Cortex of kidney (tissue), 1 donor: ENCODE measurements around the gene TFAP2A.

Experiments
- DNase-seq: peaks from one replicate; lab custom pipeline; 2025; lab: John Stamatoyannopoulos, UW

TFAP2A gene

DNA sequence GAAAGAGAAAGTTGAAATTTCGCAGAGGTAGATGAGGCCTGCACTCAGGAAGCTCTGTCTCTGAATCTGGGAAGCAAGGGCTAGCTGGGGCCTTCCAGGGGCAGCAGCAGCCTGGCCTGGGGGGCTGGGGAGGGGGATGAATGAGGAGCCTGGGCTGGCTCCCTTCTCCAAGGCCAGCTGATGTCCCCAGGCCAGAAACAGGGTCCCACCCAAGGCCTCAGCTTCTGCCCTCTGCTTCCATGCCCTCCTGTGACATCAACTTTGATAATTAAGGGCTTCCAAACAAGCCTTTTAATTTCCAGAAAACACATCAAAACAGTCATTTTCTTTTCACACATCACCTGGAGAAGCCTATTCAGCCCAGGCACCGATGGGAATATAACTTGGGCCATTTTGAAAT, 15.4 kb downstream of the TFAP2A start:
- no peak for DNase-seq

DNA sequence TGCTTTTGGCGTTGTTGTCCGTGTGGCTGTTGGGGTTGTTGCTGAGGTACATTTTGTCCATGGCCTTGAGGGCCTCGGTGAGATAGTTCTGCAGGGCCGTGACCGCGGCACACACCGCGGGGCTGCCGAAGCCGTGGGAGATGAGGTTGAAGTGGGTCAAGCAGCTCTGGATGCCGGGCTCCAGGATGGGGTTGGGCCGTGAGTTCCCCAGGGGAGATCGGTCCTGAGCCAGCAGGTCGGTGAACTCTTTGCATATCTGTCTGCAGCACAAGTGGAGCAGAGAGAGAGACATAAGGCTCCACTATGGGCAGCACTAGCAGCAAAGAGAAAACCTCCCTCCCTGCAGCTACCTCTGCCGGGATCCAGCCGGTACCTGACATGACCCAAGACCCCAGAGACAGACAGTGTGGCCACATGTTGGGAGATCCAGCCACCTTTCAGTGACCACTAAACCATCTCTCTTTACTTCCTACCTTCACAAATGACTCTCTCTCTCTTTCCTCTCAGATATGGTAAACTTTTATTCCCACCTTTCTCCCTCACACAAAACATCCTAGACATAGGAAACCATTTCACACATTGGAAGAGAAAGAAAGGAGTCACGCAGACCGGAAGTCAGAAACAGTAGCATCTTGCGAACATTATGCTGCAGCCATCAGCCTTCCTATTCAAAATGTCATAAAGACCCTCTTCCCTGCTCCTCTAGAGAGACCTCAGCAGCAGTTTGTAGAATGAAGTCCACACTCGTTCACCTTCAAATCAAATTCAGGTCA, 16.2 kb downstream of the TFAP2A start:
- DNase-seq: no peak

DNA sequence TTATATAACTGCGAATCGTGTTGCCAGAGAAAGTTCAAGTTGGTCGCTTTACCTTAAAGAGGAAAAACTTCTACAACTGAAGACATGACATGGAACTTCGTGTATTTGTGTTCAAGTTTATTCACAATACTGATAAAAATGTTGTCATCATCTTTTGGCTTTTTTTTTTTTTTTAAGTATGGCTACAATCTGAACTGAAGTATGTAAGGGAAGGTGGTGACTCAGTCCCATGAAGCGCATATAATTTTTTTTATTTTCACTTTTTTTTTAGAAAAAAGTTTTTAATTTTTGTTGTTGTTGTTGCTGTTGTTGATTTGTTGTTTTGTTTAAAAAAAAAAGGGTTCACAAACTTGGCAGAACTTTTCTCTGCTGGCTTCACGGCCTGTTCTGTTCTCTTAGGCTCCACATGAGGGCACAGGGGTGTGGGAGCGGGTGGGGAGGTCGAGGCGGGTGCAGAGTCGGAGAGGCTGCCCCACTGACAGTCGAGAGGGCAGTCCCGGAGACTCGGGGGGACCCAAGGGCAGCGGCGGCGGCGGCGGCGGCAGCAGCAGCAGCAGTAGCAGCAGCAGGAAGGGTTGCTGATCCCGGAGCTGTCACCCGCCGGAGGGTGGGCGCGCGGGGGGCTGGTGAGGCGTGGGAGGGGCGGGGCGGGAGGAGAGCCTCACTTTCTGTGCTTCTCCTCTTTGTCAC, 17.0 kb downstream of the TFAP2A start:
- DNase-seq: no peak

DNA sequence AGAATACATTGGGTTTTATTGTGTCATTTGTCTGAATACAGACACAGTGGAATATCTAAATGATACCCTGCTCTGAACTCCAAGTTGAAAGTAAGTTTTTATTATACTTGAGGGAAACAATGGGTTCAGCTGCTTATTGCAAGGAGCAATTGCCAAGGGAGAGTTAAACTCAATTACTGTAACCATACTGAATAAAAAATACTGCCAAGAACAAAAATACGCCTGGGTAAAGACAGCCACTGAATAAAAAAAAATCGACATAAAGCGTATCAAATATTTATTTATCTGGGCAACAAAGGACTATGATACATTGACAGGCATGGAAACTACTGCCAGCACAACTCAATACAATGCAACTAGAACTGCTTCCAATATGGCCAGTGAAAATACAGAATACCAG, 18.1 kb downstream of the TFAP2A start:
- DNase-seq: no peak

DNA sequence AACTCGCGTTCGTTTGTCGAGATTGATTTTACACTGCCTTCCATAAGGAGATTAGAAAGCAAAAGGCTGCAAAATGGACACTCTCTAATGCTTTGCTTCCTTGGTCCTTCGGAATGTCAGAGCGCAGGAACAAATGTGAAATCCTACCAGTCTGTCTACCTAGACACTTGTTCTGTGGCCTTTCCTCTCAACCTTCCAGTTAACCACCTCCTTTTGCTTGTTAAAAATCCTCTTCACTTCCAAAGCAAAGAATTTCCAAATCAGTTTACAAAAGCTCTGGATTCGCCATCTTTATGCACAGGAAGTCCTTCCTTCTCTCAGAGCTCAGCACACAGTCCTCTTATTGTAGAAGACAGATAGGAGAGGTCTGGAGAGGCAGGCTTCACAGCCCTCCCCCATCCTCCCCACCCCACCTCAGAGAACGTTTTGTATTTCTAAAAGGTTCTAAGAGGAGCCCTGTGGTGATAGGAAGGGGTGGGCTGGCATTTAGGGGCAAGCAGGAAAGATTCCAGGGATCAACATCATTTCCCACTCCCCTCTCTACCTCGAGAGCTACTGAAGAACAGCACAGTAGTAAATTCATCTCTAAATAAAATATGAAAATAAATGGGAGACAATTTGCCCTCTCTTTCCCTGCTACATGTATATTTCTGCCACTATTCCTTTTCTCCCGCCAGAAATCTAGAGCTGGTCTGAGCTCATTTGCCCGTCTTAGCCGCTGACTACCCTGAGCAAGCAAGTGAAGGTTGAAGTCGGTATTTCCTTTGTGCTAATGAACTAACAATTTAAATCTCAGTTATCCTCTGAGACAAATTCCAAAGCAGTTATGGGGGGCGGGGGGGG, 18.9 kb downstream of the TFAP2A start:
- no peak for DNase-seq

DNA sequence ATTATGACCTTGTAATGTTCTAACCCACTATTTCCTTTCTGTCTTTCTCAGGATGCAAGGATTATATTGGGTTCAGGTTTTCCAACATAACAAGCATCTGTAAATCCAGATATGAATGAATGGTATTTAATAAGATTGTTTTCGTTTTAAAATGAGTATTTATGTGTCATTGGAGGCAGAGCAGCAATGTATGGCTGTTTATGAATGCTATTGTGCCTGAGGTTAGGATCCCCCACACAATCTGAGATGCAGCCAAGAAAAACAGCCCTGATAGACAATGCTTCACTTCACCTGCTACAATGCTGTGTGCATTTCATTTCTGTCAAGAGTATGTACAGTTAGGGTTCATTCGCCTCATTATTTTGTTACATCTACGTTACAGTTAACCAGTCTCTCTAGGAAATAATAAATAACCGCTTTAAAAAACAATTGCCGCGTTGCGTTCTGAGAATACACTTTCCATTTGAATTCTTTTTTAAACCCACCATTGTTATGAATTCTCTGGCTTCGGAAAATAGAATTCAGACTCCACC, 19.6 kb downstream of the TFAP2A start:
- DNase-seq: no peak

DNA sequence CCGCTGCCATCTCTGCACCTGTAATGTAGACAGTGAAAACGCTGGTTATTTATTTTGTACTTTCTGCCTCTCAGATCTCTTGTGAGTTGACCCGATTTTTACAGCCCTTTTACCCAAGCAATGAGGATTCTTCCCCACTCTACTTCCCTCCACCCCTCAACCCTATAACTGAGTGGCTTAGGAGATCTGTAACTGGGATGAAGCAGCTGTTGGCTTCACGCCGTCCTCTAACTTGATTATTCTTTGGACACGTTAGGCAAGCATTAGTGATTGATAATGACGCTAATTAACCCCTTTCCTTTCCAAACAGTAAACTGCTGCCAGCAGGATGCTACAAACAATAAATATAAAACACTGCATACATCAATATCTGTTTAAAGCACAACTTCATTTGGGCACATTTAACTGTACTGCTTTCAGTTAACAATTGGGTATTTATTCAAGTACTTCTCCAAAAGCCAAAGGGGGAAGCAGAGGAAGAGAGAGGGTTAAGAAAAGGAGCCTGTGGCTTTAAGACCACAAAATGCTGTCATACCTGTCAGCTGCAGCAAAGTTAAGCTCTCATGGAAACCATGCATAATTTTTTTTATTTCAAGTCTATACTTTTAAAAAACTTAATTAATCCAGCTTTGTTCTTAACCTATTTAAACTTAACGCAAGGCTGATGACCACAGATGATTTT, 21.2 kb downstream of the TFAP2A start:
- DNase-seq: no peak

DNA sequence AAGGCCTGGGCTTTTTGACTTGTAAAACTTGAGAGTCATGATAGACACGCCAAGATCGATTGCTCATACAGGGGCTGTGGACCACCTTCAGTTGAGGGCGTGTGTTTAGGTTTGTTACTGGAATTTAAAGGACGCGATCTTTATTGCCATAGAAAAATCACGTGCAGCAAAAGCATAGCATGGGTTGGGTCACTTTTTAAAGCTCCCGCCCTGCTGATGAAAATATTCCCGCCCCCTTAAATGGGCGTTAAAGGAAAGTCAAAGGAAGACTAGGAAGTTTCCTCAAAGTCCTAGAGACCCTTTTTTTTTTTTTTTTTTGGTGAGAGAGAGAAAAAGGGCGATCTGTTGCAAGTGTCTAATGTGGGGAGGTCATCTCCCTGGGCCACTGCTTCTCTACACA, 23.1 kb downstream of the TFAP2A start:
- no peak for DNase-seq

DNA sequence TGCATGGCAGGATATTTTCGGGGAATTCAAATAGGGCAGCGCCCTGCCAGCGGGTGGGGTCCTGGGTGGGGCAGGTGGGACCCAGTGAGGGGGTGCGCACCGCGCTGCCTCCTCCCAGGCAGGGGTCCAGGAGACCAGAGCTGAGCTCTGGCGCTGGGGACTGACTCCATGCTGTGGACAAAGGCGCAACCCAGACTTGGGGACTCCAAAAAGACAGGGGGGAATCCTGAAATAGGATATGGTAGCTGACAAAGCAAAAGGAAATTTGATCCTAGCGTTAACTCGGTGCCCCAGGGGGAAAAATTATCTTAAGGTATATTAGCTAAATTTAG, 23.6 kb downstream of the TFAP2A start:
- no peak for DNase-seq

DNA sequence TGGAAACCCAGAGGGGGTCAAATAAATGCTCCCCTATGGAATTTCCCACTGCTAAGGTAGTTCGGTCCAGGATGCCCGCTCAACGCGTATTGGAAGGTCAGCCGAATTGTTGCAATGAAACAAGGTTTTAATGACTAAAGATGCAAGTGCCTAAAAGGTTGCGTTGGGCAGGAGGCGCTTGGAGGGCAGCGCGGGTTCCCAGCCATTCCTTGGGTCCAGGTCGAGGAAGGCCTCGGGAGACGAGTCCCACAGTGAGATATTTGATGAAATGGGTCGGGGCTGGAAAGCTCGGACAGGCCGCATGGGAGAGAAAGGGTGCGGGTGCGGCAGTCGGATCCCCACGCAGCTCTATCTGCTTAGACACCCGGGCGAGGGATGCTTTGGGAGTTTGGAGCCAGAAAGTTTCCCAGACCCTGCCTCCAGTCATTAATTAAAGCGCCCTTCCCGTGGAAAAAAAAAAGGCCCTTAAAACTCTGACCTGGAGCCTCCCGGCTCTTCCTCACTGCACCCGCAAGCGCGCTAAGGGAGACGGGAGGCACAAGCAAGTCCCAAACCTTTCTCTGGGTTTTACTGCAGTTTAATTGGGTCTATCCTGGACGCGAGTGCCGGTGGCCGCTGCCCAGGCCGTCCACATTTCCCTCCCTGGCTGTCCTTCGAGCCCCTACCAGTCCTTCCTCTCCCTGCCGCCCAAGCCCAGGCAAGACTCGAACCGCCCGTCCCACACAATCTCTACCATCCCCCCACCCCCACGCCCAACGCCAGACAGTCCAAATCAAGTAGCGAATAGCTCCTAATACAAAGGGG, 24.2 kb downstream of the TFAP2A start:
- no peak for DNase-seq

DNA sequence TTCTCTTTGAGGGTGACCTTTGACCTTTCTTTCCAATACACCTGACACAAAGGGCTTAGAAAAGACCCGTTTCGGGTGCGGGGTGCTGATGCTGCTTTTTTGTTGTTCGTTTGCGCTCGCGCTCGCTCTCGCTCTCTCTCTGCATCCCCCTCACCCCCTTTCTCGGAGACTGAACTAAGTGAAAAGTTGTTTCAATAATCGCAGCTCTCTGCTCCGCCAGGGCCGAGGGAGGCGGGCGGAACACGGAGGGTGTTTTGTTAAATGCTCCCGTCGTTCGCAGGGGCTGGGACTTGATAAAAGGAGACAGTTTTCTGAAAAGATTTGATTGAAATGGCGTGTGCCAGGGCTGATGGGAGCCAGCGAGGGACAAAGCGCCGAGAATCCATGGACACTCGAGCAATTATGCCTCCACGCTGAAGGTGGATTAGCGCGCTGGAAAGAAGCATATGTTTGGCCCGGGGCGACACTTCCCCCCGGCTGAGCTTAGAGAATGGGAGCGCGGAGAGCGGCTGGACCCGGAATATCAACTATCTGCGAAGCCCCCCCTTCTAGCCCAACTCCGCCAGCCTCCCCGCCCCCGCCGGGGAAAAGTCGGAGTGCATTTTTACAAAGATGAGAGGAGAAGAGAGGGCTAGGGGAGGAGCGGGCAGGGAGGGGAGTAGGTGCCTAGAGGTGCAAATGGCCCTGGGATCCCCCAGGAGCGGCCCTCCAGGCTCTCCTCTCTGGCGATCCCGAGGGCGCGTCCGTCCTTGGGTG, 25.0 kb downstream of the TFAP2A start:
- no peak for DNase-seq

DNA sequence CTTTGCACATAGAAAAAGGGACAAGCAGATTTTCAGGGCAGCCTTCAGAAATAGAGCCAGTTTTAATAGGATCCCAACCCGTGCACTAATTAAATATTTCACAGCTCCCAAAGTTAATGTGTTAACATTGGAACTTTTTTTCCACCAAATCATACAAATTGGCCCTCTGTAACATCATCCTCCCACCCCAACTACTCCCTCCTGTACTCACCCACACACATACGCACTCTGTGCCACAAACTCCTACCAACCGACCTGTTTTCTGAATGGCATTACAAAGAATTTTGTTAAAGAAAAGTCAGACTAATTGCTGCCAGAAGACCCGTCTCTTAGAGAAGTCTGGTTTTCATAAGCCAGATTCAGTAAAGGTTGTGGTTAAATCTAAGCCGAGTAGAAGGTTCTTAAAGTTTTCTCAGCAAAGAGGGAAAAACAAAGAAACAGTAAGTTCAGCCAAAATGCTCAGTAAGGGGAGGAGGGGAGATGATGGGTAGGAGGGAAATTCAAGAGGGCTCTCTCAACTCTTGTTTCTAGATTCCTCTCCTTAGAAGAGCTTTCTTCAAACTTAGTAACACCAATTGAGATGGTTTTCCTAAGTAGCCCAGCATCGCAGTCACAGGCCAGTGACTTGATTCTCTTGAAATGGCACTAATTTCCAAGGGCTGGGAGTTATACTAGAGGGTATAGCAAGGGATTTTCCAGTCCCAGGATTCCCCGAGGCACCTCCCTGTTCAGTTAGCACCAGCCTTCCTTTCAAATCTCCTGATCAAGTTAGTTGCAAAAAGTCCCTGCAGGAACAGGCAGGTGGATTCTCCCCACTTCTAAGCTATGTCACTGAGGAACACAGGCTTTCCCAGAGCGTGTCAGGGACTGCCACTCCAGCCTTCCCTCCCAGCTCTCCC, 27.9 kb downstream of the TFAP2A start:
- no peak for DNase-seq

DNA sequence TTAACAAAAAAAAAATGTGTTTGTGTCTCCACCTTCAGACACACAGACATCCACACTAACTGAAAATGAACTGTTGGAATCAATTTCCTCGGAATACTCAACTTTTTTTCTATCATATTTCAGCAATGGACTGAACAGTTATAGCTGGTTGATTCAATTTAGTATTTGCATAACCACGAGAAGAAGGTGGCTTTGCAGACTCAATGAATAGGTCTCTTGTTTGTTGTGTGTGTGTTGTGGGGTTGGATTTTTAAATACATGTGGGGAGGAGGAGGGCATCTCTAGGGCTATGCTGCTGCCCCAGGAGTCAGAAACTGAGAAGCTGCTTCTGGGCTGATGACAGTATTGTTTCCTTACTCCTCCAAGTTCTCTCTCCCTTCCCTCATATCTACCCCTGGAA, 28.7 kb downstream of the TFAP2A start:
- DNase-seq: no peak

DNA sequence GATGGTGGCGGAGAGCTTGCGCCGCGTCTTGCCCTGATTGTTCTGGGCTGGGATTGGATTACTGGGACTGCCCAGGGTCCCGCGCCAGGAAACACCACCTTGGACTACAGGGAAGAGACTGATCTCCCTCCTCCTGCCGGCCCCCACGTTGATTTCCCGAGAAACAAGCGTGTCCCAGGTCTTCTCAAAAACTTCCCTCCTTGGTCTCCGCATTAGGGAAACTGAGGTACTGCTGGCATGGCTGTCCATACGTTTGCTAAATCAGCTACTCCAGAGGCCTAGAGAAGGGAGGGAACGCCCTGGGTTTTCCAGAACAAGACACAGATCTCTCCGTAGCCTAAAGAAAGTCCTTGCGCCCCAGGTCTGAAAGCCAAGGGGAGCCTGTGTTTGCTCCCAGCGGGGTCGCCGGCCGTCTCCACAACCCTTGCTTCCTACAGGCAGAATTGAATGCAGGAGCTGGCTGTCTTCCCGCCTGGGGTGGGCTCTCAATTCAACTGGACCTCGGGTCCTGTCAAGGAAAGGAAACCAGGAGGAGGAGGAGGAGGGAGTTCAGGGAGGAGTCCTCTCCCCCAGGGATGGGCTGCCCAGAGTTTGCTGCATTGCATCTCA, 29.2 kb downstream of the TFAP2A start:
- DNase-seq: no peak

DNA sequence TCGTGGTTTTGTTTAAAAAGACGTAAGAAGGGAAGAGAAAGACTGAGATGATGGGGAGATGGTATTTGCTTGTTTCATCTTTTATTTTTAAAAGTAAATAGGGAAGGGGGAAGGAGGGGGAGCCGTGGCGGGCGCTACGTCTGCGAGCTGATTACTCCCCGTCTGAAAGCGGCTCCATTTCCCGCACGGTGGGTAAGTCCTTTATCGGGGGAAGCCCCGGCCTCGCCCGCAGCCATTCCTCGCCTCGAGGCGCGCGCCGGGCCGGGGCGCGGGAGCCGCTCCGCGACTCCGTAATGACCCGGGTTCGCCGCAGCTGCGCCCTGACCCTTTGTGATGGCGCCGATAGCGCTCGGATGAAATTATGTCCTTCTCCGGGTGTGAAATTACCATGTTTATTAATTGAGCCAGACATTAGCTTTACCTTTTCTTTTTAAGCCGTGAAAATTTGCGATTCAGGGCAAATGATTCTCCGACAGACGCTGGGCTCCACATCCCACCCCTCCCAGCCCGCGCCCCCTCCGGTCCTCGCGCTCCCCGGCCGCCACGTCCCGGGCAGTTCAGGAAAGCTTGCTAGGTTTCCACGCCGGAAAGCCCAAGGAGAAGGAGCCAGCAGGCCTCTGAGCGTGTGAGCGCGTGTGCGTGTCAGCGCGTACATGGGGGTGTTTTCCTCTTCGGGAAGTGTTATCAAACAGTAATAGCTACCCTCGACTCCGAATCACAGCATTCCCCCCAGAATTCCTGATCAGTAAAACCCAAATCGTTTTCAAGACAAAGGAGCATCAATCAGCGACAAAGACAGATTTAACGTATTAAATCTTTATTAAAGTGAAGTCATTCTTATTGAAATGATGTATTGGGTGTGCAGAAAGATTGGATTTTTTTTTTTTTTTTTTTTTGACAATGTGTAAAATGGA, 30.0 kb downstream of the TFAP2A start:
- no peak for DNase-seq

DNA sequence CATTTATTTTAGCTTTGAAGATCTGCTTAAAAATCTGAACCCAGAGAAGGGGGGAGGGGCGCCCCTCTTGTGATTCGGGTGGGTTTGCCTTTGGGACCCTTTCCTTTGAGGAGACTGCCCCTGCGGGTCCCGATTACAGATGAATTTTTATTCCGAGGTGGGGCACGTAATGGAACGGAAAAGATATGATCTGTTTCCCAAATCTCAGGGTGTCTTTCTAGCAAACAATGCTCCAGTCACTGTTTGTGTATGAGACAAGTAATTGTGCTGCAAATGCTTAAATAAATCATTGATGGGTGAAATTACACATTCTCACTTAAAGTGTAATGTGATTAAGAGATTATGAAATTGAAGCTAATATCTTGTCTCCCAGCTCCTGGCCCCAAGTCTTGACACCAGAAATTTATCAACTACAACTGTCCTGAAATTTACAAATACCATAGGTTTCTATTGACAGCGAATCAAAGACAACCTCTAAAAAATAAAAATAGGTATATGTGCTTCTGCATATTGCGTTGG, 30.7 kb downstream of the TFAP2A start:
- no peak for DNase-seq

DNA sequence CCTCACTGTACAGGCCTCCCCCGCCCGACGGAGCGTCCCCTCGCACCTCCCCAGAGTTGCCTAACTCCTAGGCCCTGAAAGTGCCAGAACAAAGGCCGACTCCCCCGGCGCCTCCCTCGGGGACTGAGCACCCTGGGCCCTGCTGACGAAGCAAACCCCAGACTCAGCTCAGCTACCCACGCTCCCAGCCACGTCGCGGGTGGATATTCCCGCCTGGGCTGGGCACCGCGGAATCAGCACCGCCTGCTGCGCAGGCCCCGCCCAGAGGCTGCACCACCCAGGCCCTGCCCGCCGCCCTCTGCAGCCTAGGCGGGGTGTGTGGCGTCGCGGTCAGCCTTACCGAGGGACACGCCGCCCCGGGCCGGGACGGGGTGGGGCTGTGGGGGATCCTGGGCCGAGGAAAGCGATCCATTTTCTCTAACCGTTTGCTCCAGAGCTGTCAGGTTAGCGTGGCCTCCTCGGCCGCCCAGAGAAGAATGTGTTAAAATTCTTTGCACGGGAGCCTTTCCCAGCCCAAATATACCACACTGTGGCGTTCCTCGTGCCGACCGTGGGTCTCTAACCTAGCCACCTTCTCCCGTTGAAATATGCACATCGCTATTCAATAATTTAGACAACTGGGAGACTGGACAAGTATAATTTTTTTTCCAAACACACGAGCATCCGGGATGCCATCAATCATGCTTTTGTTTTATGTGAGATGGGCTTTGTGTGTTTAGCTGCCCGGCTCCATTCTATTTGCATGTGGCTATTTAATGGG, 31.4 kb downstream of the TFAP2A start:
- no peak for DNase-seq
